ENCODE data around the gene WBP2NL. TPM values are rescaled to one million over a fixed set of nuclear protein-coding genes. Genes with fewer than 3 reads are reported as not detected.
"Not testable (repeated sequence)": the region's sequence is repeated elsewhere in the genome, so short reads cannot be mapped to it uniquely, and the experiment has no call there.

Gene WBP2NL, protein sequence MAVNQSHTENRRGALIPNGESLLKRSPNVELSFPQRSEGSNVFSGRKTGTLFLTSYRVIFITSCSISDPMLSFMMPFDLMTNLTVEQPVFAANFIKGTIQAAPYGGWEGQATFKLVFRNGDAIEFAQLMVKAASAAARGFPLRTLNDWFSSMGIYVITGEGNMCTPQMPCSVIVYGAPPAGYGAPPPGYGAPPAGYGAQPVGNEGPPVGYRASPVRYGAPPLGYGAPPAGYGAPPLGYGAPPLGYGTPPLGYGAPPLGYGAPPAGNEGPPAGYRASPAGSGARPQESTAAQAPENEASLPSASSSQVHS
- 0.22 TPM in 1 of 2 replicates, not detected in the other for total RNA-seq (2021)
- long read RNA-seq, result 0 reads

DNA sequence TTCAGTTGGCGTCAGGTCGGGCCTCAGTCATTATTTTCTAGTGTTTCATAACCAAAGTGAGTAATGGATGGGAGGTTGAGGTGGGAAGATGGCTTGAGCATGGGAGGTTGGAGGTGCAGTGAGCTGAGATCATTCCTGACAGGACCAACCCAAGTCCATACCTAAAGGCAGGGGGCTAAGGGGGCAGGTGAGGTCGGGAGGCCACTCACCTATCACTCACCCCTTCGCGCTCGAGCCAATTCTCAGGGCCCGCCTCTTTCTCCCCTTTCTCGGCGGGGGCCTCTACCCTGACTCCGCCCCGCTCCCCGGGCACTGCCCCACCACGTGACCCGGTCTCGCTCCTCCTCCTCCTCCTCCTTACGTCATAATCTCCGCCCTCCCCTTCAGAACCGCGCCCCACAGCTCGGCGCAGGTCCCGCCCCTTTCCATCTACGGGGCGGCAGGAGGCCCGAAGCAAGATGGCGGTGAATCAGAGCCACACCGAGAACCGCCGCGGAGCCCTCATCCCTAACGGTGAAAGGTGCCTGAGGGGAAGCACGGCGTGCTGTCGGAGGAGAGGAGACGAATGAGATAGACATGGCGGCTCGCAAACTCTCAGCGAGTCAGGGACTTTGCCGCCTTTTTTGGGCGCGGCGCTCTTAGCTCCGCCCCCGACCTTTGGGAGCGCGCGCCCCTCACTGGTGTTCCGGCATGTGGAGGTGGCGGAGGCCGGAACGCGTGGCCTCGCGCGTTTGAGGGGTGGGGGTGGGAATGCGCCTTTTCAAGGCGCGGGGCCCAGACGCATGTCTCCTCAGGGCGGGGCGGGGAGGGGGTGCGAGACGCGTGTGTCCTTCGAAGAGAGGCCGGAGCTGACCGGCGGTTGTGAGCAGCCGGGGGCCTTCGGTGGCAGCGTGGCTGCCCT is at the start of gene WBP2NL:
TSS of gene WBP2NL (plus strand) at position 428 of the 901 bp plus-strand sequence. CDS start at position 459, 31 bp downstream.
- Histone ChIP-seq H2BK5ac (ENCODE audit: insufficient read length, low read length) (no peak within 1 kb of the TSS), H3K9me3 (ENCODE audit: control insufficient read depth, low read depth, low read length) (no peaks in the 10 kb centered on the region), H2AK5ac (ENCODE audit: insufficient read length, low read length) (no peak within 1 kb of the TSS), H2BK20ac (ENCODE audit: low read depth, low read length, poor library complexity, severe bottlenecking) (no peak within 1 kb of the TSS), H2BK120ac (ENCODE audit: low read depth, low read length, poor library complexity, severe bottlenecking) (no peak within 1 kb of the TSS), H4K91ac (ENCODE audit: insufficient read length, low read depth, low read length) (no peak within 1 kb of the TSS), H3K4me1 (ENCODE audit: insufficient read depth, low read length) (no peaks in the 10 kb centered on the region), H3K23me2 (ENCODE audit: insufficient read length, low read depth, low read length, poor library complexity, severe bottlenecking) (no peaks in the 10 kb centered on the region), H3K27ac (ENCODE audit: insufficient read length, low read depth, low read length) (no peak within 1 kb of the TSS), H4K8ac (replicated peaks; ENCODE audit: insufficient read length, low read depth, low read length) (no peak within 1 kb of the TSS), H2BK12ac (ENCODE audit: insufficient read length, low read depth, low read length) (no peak within 1 kb of the TSS), H4K5ac (ENCODE audit: insufficient read length, low read depth, low read length) (no peak within 1 kb of the TSS), H3K9ac (ENCODE audit: extremely low read depth, insufficient read length, low read length) (no peak within 1 kb of the TSS), H3K18ac (ENCODE audit: insufficient read length, low read depth, low read length) (no peak within 1 kb of the TSS), H4K20me1 (ENCODE audit: control insufficient read depth, insufficient read depth, insufficient read length) (no peaks in the 10 kb centered on the region), H2AFZ (ENCODE audit: low read length) (no peak within 1 kb of the TSS), H3K79me2 (ENCODE audit: insufficient read depth, low read length) (no peaks in the 10 kb centered on the region), H3K14ac (ENCODE audit: insufficient read depth, low read length) (no peak within 1 kb of the TSS), H2BK15ac (ENCODE audit: low read depth, low read length) (no peak within 1 kb of the TSS), H3K23ac (ENCODE audit: insufficient read length, low read depth, low read length) (no peak within 1 kb of the TSS), H3K4ac (ENCODE audit: low read depth, low read length) (no peak within 1 kb of the TSS), H3K4me2 (ENCODE audit: insufficient read depth, insufficient read length, low read length) (no peak within 1 kb of the TSS), H3K79me1 (ENCODE audit: insufficient read depth, low read depth, low read length, poor library complexity, severe bottlenecking) (no peaks in the 10 kb centered on the region), H3K27me3 (ENCODE audit: insufficient read depth, low read length) (no peaks in the 10 kb centered on the region), H3T11ph (ENCODE audit: low read length) (no peak within 1 kb of the TSS), H3K56ac (ENCODE audit: insufficient read length, low read depth, low read length) (no peak within 1 kb of the TSS)
- no peak within 1 kb of the TSS for H3K4me3 Mint-ChIP-seq
- peaks cover 30% of the 10 kb centered on the region for H3K27me3 Mint-ChIP-seq (ENCODE audit: low read depth)
- peaks cover 6% of the 10 kb centered on the region in 2 experiments; a peak in 3 of 4 replicates for H3K4me1 Mint-ChIP-seq
- TF ChIP-seq, protein P1, sequence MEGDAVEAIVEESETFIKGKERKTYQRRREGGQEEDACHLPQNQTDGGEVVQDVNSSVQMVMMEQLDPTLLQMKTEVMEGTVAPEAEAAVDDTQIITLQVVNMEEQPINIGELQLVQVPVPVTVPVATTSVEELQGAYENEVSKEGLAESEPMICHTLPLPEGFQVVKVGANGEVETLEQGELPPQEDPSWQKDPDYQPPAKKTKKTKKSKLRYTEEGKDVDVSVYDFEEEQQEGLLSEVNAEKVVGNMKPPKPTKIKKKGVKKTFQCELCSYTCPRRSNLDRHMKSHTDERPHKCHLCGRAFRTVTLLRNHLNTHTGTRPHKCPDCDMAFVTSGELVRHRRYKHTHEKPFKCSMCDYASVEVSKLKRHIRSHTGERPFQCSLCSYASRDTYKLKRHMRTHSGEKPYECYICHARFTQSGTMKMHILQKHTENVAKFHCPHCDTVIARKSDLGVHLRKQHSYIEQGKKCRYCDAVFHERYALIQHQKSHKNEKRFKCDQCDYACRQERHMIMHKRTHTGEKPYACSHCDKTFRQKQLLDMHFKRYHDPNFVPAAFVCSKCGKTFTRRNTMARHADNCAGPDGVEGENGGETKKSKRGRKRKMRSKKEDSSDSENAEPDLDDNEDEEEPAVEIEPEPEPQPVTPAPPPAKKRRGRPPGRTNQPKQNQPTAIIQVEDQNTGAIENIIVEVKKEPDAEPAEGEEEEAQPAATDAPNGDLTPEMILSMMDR (conservative IDR thresholded peaks at IDR 0.05), result no peak
- DNase-seq, result no peak
- peaks cover 5 to 22% (median 22%) of the 10 kb centered on the region in 3 experiments for H3K36me3 Mint-ChIP-seq (ENCODE audit: insufficient read depth in 1 of 3, low read depth in 3 of 3)
- no peaks in the 10 kb centered on the region; a peak in 1 of 5 replicates for H3K9me3 Mint-ChIP-seq
- no CpG with 5 or more reads among the region's 71 CpGs for WGBS (ENCODE audit: extremely low coverage, insufficient read length, low lambda C conversion rate)
- H3K27ac Mint-ChIP-seq, result no peak within 1 kb of the TSS; a peak in 2 of 7 replicates

DNA sequence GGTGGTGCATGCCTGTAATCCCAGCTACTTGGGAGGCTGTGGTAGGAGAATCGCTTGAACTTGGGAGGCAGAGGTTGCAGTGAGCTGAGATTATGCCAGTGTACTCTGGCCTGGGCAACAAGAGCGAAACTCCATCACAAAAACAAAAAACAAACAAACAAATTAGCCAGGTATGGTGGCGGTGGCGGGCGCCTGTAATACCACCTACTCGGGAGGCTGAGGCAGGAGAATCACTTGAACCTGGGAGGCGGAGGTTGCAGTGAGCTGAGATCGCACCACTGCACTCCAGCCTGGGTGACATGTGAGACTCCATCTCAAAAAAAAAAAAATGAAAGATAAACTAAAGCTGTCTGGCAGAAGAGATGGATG is 49.7 kb upstream of the WBP2NL start:
- not testable (repeated sequence) for H3K4me3 Mint-ChIP-seq

More for the DNA sequence above, 49.7 kb upstream of the WBP2NL start:
- no CpG with 5 or more reads among the region's 8 CpGs for WGBS (ENCODE audit: extremely low coverage, insufficient read length, low lambda C conversion rate)
- H2BK20ac ChIP-seq (ENCODE audit: low read depth, low read length, poor library complexity, severe bottlenecking); H2BK120ac ChIP-seq (ENCODE audit: low read depth, low read length, poor library complexity, severe bottlenecking); H3K9me3 ChIP-seq (ENCODE audit: control insufficient read depth, low read depth, low read length); H2AK5ac ChIP-seq (ENCODE audit: insufficient read length, low read length); H3K79me1 ChIP-seq (ENCODE audit: insufficient read depth, low read depth, low read length, poor library complexity, severe bottlenecking); H3K27ac ChIP-seq (ENCODE audit: insufficient read length, low read depth, low read length); H3K9ac ChIP-seq (ENCODE audit: extremely low read depth, insufficient read length, low read length); H2BK12ac ChIP-seq (ENCODE audit: insufficient read length, low read depth, low read length); H3K14ac ChIP-seq (ENCODE audit: insufficient read depth, low read length); H3K9me3 Mint-ChIP-seq; H4K5ac ChIP-seq (ENCODE audit: insufficient read length, low read depth, low read length); H3K79me2 ChIP-seq (ENCODE audit: insufficient read depth, low read length); H2BK15ac ChIP-seq (ENCODE audit: low read depth, low read length); H4K8ac ChIP-seq (replicated peaks; ENCODE audit: insufficient read length, low read depth, low read length); H3K27ac Mint-ChIP-seq; H4K91ac ChIP-seq (ENCODE audit: insufficient read length, low read depth, low read length); H3K56ac ChIP-seq (ENCODE audit: insufficient read length, low read depth, low read length); H3K27me3 Mint-ChIP-seq (ENCODE audit: low read depth); H3K23ac ChIP-seq (ENCODE audit: insufficient read length, low read depth, low read length); H3K23me2 ChIP-seq (ENCODE audit: insufficient read length, low read depth, low read length, poor library complexity, severe bottlenecking); H4K20me1 ChIP-seq (ENCODE audit: control insufficient read depth, insufficient read depth, insufficient read length); DNase-seq; H3K4ac ChIP-seq (ENCODE audit: low read depth, low read length); H2AFZ ChIP-seq (ENCODE audit: low read length); H3T11ph ChIP-seq (ENCODE audit: low read length); H3K27me3 ChIP-seq (ENCODE audit: insufficient read depth, low read length); H3K4me1 ChIP-seq (ENCODE audit: insufficient read depth, low read length); H2BK5ac ChIP-seq (ENCODE audit: insufficient read length, low read length); H3K4me2 ChIP-seq (ENCODE audit: insufficient read depth, insufficient read length, low read length); H3K18ac ChIP-seq (ENCODE audit: insufficient read length, low read depth, low read length): not testable (repeated sequence)
- Mint-ChIP-seq H3K36me3 (ENCODE audit: insufficient read depth in 1 of 3, low read depth in 3 of 3) (peaks cover 13 to 18% (median 16%) of the 10 kb centered on the region in 3 experiments; a peak in 6 of 7 replicates), H3K4me1 (peaks cover 22 to 48% of the 10 kb centered on the region in 2 experiments)
